Lung (tissue), 12 donors: ENCODE measurements around the gene PLA2G4F. TPM values are rescaled to one million over a fixed set of nuclear protein-coding genes. Genes with fewer than 3 reads are reported as not detected.
"Not testable (repeated sequence)": the region's sequence is repeated elsewhere in the genome, so short reads cannot be mapped to it uniquely, and the experiment has no call there.

ENCODE experiments used
- ATAC-seq: fragments of 200-7000 bp; cut with Tn5 transposase; one replicate; pipeline ENCODE4 v1.9.1; 2020; ENCODE audit warnings: moderate number of reproducible peaks; ENCODE audit not compliant: insufficient read depth, low FRiP score
- DNase-seq, 3 donors: peaks; one replicate each; pipeline ENCODE4 v3.0.0-alpha.2; 2013 to 2017
- H3K27ac ChIP-seq, 2 donors: one replicate each; pipeline ENCODE4 v1.5.1; 2013; ENCODE audit warnings: mild to moderate bottlenecking in 2 of 2, moderate library complexity in 2 of 2, control low read depth in 1 of 2, inconsistent platforms in 1 of 2, low read depth in 1 of 2, low read length in 1 of 2
- H3K27me3 ChIP-seq, 3 donors: one replicate each; pipeline ENCODE4 v1.5.1; 2013; ENCODE audit warnings: low read length in 2 of 3; ENCODE audit not compliant: control insufficient read depth in 3 of 3, insufficient read depth in 3 of 3
- H3K36me3 ChIP-seq, 4 donors: one replicate each; pipeline ENCODE4 v1.5.1; 2013; ENCODE audit warnings: low read length in 4 of 4, mild to moderate bottlenecking in 1 of 4, moderate library complexity in 1 of 4; ENCODE audit not compliant: control insufficient read depth in 4 of 4, insufficient read depth in 4 of 4
- H3K4me1 ChIP-seq, 5 donors: one replicate each; pipeline ENCODE4 v1.5.1; 2013; ENCODE audit warnings: low read length in 5 of 5, mild to moderate bottlenecking in 2 of 5, moderate library complexity in 1 of 5; ENCODE audit not compliant: control insufficient read depth in 5 of 5, insufficient read depth in 5 of 5
- H3K4me3 ChIP-seq: one replicate; pipeline ENCODE4 v1.5.1; 2013; ENCODE audit warnings: mild to moderate bottlenecking, control low read depth, moderate library complexity
- H3K9ac ChIP-seq, 2 donors: one replicate each; pipeline ENCODE4 v1.5.1; 2013; ENCODE audit warnings: low read length in 2 of 2, control low read depth in 1 of 2; ENCODE audit not compliant: insufficient read depth in 1 of 2
- H3K9me3 ChIP-seq, 4 donors: one replicate each; pipeline ENCODE4 v1.5.1; 2013; ENCODE audit warnings: low read length in 3 of 4, mild to moderate bottlenecking in 1 of 4, moderate library complexity in 1 of 4; ENCODE audit not compliant: control insufficient read depth in 4 of 4, insufficient read depth in 3 of 4
- WGBS, 2 donors: extraction: QIAGEN DNeasy Blood & Tissue Kit; methylation state at CpG; one replicate each; pipeline ENCODE4 v1.1.7; 2013; 5-methylcytosine and 5-hydroxymethylcytosine counted together
- polyA plus RNA-seq, 2 donors: library from polyadenylated mRNA; stranded (reverse); fragments of 200-250 nt; gene quantifications; one replicate each; pipeline ENCODE4 v1.2.1, GENCODE V29; 2013
- total RNA-seq, 2 donors: library from RNA; depleted of rRNA in 1 of 2; stranded (reverse); fragments of >200 nt in 1 of 2; gene quantifications; one replicate each; pipeline ENCODE4 v1.2.1, GENCODE V29; 2014 to 2021
- TF ChIP-seq, protein P1 (sequence below): IDR thresholded peaks from 2 replicates; pipeline ENCODE4 v1.5.1; 2012; ENCODE audit warnings: mild to moderate bottlenecking; ENCODE audit errors: control extremely low read depth, extremely low read depth
- donor health status: control.
- donor health status: control.
- donor health status: Bipolar disorder and iron deficiency.
- donor health status: healthy.
- donor health status: DM: yes; HTN: yes; CAD: no.

Gene PLA2G4F
- total and polyA plus RNA-seq, 4 donors, result 10.9 to 116 (median 41.8) TPM

DNA sequence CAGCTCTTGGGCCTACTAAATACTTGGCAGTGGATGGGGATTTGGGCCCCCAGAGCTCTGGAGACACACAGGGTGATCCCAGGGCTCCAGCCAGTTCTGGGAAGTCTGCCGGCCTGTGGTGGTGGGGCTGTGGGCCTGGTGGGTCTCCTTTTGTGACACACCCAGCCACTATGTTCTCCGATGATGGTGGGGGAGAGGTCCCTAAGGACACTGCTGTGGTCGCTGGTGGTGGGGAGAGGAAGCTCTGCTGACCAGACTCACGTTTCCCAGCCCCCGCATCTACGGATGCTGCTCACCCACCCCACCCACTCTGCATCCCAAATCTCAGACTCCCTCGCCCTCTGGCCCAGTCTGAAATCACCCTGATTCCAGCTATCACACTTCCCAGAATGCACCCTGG, 62.5 kb downstream of the PLA2G4F start:
- H3K36me3 ChIP-seq, result no peaks in the 10 kb centered on the region
- no peaks in the 10 kb centered on the region for H3K27me3 ChIP-seq
- no peak overlapping the region for H3K27ac ChIP-seq
- ATAC-seq (no peak), DNase-seq (no peak)
- TF ChIP-seq, protein P1, sequence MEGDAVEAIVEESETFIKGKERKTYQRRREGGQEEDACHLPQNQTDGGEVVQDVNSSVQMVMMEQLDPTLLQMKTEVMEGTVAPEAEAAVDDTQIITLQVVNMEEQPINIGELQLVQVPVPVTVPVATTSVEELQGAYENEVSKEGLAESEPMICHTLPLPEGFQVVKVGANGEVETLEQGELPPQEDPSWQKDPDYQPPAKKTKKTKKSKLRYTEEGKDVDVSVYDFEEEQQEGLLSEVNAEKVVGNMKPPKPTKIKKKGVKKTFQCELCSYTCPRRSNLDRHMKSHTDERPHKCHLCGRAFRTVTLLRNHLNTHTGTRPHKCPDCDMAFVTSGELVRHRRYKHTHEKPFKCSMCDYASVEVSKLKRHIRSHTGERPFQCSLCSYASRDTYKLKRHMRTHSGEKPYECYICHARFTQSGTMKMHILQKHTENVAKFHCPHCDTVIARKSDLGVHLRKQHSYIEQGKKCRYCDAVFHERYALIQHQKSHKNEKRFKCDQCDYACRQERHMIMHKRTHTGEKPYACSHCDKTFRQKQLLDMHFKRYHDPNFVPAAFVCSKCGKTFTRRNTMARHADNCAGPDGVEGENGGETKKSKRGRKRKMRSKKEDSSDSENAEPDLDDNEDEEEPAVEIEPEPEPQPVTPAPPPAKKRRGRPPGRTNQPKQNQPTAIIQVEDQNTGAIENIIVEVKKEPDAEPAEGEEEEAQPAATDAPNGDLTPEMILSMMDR, result no peak
- no peaks in the 10 kb centered on the region for H3K4me1 ChIP-seq
- H3K9ac ChIP-seq, result no peak overlapping the region
- no peaks in the 10 kb centered on the region for H3K9me3 ChIP-seq
- no peak overlapping the region for H3K4me3 ChIP-seq
- WGBS, 2 donors, result 86 to 94% methylated on average over 7 of the region's 7 CpGs

DNA sequence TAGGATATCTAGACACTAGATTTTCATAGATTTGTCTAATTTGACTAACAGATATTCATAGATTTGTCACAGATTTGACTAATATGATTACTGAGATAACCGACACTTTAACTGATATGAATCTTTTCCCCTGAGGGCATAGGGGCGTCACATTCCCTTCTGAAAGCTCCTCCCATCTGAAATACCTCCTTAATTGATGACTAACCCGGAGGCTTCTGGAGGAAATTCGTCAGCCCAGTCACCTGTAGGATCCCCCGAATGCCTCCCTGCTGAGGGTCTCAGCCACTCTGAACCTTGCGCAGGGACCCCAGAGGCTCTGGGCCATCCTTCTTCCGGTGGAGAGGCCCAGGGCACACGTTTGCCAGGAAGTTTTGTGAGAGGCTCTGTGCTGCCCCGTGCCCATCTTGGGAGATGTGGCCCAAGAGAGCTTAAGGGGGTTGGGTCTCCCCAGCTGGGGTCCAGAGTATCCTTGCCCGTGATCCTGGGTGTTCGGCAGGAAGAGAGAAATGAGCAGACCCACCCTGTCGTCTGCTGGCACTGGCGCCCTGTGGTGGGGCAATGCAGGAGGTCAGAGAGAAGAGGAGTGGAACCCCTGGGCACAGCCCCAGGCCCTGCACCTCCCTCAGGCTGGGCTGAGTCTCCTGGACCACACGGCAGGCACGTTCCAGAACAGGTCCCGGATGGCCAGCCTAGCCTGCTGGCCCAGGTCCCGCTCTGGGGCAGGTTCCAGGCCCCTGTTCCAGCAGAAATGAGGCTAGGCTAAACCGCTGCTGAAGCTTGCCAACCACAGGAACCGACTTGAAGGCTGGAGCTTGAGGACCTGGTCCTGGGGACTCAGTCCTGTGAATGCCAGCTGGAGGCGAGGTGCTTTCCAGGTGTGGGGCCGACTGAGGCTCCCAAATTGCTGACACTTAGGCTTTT, 63.8 kb downstream of the PLA2G4F start:
- Histone ChIP-seq H3K27me3 (no peaks in the 10 kb centered on the region), H3K36me3 (no peaks in the 10 kb centered on the region), H3K27ac (no peak overlapping the region), H3K9ac (no peak overlapping the region), H3K4me3 (no peak overlapping the region), H3K9me3 (no peaks in the 10 kb centered on the region), H3K4me1 (no peaks in the 10 kb centered on the region)
- ATAC-seq (no peak), DNase-seq (no peak)
- WGBS, 2 donors, result 83 to 85% methylated on average over 21 of the region's 21 CpGs
- TF ChIP-seq, protein P1, result no peak

DNA sequence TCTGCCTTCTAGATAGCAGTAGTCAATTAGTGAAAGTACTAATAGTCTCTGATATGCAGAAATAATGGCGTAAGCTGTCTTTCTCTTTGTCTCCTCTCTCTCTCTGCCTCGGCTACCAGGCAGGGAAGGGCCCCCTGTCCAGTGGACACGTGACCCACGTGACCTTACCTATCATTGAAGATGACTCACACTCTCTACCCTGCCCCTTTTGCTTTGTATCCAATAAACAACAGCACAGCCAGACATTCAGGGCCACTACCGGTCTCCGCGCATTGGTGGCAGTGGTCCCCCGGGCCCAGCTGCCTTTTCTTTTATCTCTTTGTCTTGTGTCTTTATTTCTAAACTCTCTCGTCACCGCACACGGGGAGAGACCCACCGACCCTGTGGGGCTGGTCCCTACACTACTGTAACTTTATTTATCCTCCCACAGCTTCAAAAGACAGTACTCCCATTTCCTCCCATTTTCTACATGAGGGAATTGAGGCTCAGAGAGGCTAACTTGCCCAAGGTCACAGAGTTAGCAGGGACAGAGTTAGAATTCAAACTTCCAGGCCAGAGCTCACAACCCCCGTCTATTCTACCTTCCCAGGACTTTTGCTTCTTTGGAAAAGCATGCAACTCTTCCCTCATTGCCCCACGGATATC, 64.6 kb downstream of the PLA2G4F start:
- H3K9me3 ChIP-seq, H3K9ac ChIP-seq, DNase-seq, H3K36me3 ChIP-seq, H3K4me1 ChIP-seq, H3K27me3 ChIP-seq, H3K27ac ChIP-seq, H3K4me3 ChIP-seq, ATAC-seq: not testable (repeated sequence)
- 86 to 88% methylated on average over 12 to 14 of the region's 14 CpGs for WGBS, 2 donors

DNA sequence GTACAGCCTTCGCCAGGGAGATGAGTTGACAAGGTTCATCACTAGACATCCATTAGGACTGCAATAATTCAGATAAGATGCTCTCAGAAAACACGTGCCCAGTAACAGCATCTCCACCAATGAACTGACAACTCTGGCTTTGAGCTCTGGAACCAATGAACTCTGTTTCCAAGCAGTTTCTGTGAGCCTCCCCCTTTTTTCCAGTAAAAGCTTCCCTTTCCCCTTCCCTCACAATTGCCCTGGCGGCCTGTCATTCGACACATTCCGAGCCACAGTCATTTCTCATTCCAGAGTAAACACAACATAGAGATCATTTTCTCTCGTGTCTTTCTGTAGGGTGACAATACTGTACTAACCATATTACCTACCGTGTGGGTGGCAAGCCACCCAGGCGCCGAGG, 65.7 kb downstream of the PLA2G4F start:
- ATAC-seq (no peak), DNase-seq (peak in 1 of 3 donors; percentile 7)
- H3K4me3 ChIP-seq, result no peak overlapping the region
- H3K4me1 ChIP-seq, result no peaks in the 10 kb centered on the region
- H3K9me3 ChIP-seq, result no peaks in the 10 kb centered on the region
- H3K36me3 ChIP-seq, result no peaks in the 10 kb centered on the region
- WGBS, 2 donors, result 72 to 87% methylated on average over 9 of the region's 9 CpGs
- TF ChIP-seq, protein P1, result no peak
- no peak overlapping the region for H3K27ac ChIP-seq
- H3K27me3 ChIP-seq, result no peaks in the 10 kb centered on the region
- no peak overlapping the region for H3K9ac ChIP-seq
